ENCODE measurements around the gene DCBLD1.

Gene DCBLD1

DNA sequence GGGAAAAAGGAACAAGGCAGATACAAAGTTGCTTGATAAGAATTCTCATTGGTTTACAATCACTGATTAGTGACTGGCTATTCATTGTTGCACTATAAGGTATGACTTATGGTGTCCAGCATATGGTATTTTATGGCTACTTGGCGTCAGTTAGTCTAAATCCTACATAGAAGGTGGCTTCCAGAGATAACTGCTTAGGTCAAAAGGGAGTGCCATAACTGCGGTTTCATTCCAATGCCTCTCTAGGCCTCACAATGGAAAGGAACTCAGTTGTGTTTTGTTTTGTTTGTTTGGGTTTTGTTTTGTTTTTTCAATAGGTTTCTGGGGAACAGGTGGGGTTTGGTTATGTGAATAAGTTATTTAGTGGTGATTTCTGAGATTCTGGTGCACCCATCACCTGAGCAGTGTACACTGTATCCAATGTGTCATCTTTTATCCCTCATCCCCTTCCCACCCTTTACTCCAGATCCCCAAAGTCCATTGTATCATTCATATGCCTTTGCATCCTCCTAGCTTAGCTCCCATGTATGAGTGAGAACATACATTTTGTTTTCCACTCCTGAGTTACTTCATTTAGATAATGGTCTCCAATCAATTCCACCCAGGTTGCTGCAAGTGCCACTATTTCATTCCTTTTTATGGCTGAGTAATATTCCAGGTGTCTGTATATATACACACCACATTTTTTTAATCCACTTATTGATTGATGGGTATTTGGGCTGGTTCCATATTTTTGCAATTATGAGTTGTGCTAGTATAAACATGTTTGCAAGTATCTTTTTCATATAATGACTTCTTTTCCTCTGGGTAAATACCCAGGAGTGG, 112.8 kb downstream of the DCBLD1 start:
- H3K4me3 ChIP-seq (replicated peaks in 1 of 2; ENCODE audit: low read depth in 2 of 2, low read length in 2 of 2): no peak overlapping the region
- TF ChIP-seq, protein P1, sequence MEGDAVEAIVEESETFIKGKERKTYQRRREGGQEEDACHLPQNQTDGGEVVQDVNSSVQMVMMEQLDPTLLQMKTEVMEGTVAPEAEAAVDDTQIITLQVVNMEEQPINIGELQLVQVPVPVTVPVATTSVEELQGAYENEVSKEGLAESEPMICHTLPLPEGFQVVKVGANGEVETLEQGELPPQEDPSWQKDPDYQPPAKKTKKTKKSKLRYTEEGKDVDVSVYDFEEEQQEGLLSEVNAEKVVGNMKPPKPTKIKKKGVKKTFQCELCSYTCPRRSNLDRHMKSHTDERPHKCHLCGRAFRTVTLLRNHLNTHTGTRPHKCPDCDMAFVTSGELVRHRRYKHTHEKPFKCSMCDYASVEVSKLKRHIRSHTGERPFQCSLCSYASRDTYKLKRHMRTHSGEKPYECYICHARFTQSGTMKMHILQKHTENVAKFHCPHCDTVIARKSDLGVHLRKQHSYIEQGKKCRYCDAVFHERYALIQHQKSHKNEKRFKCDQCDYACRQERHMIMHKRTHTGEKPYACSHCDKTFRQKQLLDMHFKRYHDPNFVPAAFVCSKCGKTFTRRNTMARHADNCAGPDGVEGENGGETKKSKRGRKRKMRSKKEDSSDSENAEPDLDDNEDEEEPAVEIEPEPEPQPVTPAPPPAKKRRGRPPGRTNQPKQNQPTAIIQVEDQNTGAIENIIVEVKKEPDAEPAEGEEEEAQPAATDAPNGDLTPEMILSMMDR (IDR thresholded peaks at IDR 0.05; ENCODE audit: low read depth, low read length): no peak
- DNase-seq (ENCODE audit: low read depth in 2 of 2): no peak

DNA sequence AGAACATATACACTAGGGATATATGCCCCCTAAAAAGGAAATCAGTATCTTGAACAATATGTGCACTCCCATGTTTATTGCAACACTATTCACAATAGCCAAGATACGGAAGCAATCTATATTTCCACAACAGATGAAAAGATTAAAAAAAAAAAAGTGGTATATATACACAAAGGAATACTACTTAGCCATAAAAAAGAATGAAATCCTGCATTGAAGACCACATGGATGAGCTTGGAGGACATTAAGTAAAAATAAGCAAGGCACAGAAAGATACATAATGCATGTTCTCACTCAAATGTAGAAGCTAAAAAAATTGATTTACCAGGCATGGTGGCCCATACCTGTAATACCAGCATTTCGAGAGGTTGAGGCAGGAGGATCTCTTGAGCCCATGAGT, 115.3 kb downstream of the DCBLD1 start:
- no peak overlapping the region for H3K4me3 ChIP-seq (replicated peaks in 1 of 2; ENCODE audit: low read depth in 2 of 2, low read length in 2 of 2)
- DNase-seq (ENCODE audit: low read depth in 2 of 2): no peak
- TF ChIP-seq, protein P1 (IDR thresholded peaks at IDR 0.05; ENCODE audit: low read depth, low read length): no peak

Measured in cardiac fibroblast (primary cell).